Measurements from ENCODE around the gene ACR.

The ACR gene

GRCh38 chr22:50702821-50703725 is 34.9 kb upstream of the ACR start:
- no peak for DNase-seq (ENCODE audit: low spot score)

- no peak for DNase-seq (ENCODE audit: low spot score)
These were observed 34.1 kb upstream of the ACR start for GRCh38 chr22:50703726-50704509.

GRCh38 chr22:50704510-50705218 is 33.3 kb upstream of the ACR start:
- DNase-seq (ENCODE audit: low spot score): no peak

- DNase-seq (ENCODE audit: low spot score): no peak
These were observed 32.7 kb upstream of the ACR start for GRCh38 chr22:50705219-50705691.

- no peak for DNase-seq (ENCODE audit: low spot score)
These were observed 32.1 kb upstream of the ACR start for GRCh38 chr22:50705851-50706351.

GRCh38 chr22:50706481-50707125 is 31.4 kb upstream of the ACR start:
- DNase-seq (ENCODE audit: low spot score): no peak

GRCh38 chr22:50708474-50708873 is 29.5 kb upstream of the ACR start:
- DNase-seq (ENCODE audit: low spot score): no peak

- no peak for DNase-seq (ENCODE audit: low spot score)
These were observed 29.0 kb upstream of the ACR start for GRCh38 chr22:50708996-50709395.

- DNase-seq (ENCODE audit: low spot score): no peak
These were observed 27.8 kb upstream of the ACR start for GRCh38 chr22:50710221-50710620.

GRCh38 chr22:50710886-50711285 is 27.1 kb upstream of the ACR start:
- DNase-seq (ENCODE audit: low spot score): no peak

- DNase-seq (ENCODE audit: low spot score): no peak
These were observed 26.3 kb upstream of the ACR start for GRCh38 chr22:50711446-50712340.

GRCh38 chr22:50712341-50713007 is 25.5 kb upstream of the ACR start:
- no peak for DNase-seq (ENCODE audit: low spot score)

- no peak for DNase-seq (ENCODE audit: low spot score)
These were observed 25.0 kb upstream of the ACR start for GRCh38 chr22:50713008-50713385.

GRCh38 chr22:50713571-50714056 is 24.4 kb upstream of the ACR start:
- no peak for DNase-seq (ENCODE audit: low spot score)

GRCh38 chr22:50714150-50714549 is 23.9 kb upstream of the ACR start:
- DNase-seq (ENCODE audit: low spot score): no peak

GRCh38 chr22:50714631-50715179 is 23.3 kb upstream of the ACR start:
- no peak for DNase-seq (ENCODE audit: low spot score)

- DNase-seq (ENCODE audit: low spot score): no peak
These were observed 22.8 kb upstream of the ACR start for GRCh38 chr22:50715250-50715649.

- DNase-seq (ENCODE audit: low spot score): no peak
These were observed 22.2 kb upstream of the ACR start for GRCh38 chr22:50715776-50716175.

- no peak for DNase-seq (ENCODE audit: low spot score)
These were observed 21.5 kb upstream of the ACR start for GRCh38 chr22:50716290-50717024.

All from LoVo (cell line).